HepG2 (cell line): Measurements from ENCODE around the gene RNH1. TPM values are rescaled to one million over a fixed set of nuclear protein-coding genes. Genes with fewer than 3 reads are reported as not detected.
A peak's percentile ranks its signal among the peaks of the same experiment; 100 is the strongest.

Experiments used
- ARHGAP35 ChIP-seq: sonication (generic); formaldehyde crosslinking; IDR thresholded peaks from 2 replicates; pipeline ENCODE4 v1.9.0; 2022; ENCODE audit warnings: mild to moderate bottlenecking, inconsistent platforms, moderate library complexity, missing genetic modification reagents, borderline replicate concordance
- ARNT ChIP-seq: fragments of 450-650 bp; IDR thresholded peaks from 2 replicates; pipeline ENCODE4 v1.6.1; 2017
- FOSL1 ChIP-seq: sonication (generic); formaldehyde crosslinking; IDR thresholded peaks from 2 replicates; pipeline ENCODE4 v1.9.0; 2021; ENCODE audit warnings: missing genetic modification reagents, borderline replicate concordance
- GMEB2 ChIP-seq: IDR thresholded peaks from 2 replicates; pipeline ENCODE4 v1.6.1; 2016; ENCODE audit warnings: missing biosample characterization, missing genetic modification reagents, low read depth
- HNF4A ChIP-seq: sonication (generic); formaldehyde crosslinking; IDR thresholded peaks from 2 replicates; pipeline ENCODE4 v1.4.0; 2020; ENCODE audit warnings: missing genetic modification reagents
- HOXA9 ChIP-seq: sonication (generic); formaldehyde crosslinking; IDR thresholded peaks from 2 replicates; pipeline ENCODE4 v1.8.1; 2022; ENCODE audit warnings: missing genetic modification reagents, mild to moderate bottlenecking, moderate library complexity, borderline replicate concordance
- KAT7 ChIP-seq: IDR thresholded peaks from 2 replicates; pipeline ENCODE4 v1.6.1; 2018; ENCODE audit warnings: borderline replicate concordance, missing compliant biosample characterization
- KDM3A ChIP-seq: IDR thresholded peaks from 2 replicates; pipeline ENCODE4 v1.6.1; 2018; ENCODE audit warnings: low read depth, missing compliant biosample characterization
- NFATC3 ChIP-seq: sonication (generic); formaldehyde crosslinking; IDR thresholded peaks from 2 replicates; pipeline ENCODE4 v1.5.1; 2020; ENCODE audit warnings: mild to moderate bottlenecking, missing genetic modification reagents
- PITX1 ChIP-seq: sonication (generic); formaldehyde crosslinking; IDR thresholded peaks from 2 replicates; pipeline ENCODE4 v1.5.1; 2020; ENCODE audit warnings: mild to moderate bottlenecking, missing genetic modification reagents
- POGZ ChIP-seq: sonication (generic); formaldehyde crosslinking; IDR thresholded peaks from 2 replicates; pipeline ENCODE4 v1.4.0; 2020; ENCODE audit warnings: mild to moderate bottlenecking, missing genetic modification reagents
- POLR2G ChIP-seq: fragments of 200-400 bp; formaldehyde crosslinking; IDR thresholded peaks from 2 replicates; pipeline ENCODE4 v1.6.1; 2018; ENCODE audit warnings: mild to moderate bottlenecking, low read depth, low read length, moderate library complexity
- RFX1 ChIP-seq: fragments of 450-650 bp; IDR thresholded peaks from 2 replicates; pipeline ENCODE4 v1.6.1; 2017
- SRSF9 ChIP-seq: fragments of 200-400 bp; formaldehyde crosslinking; IDR thresholded peaks from 2 replicates; pipeline ENCODE4 v1.6.1; 2018; ENCODE audit warnings: borderline replicate concordance, mild to moderate bottlenecking, low read depth, low read length; ENCODE audit not compliant: insufficient read depth, poor library complexity, severe bottlenecking
- TFAP4 ChIP-seq: sonication (generic); IDR thresholded peaks from 2 replicates; pipeline ENCODE4 v1.6.1; 2016; ENCODE audit warnings: low read depth, borderline replicate concordance
- ZFP36L2 ChIP-seq: sonication (generic); formaldehyde crosslinking; IDR thresholded peaks from 2 replicates; pipeline ENCODE4 v1.4.0; 2020; ENCODE audit warnings: missing genetic modification reagents
- ZFX ChIP-seq: sonication (generic); formaldehyde crosslinking; IDR thresholded peaks from 2 replicates; pipeline ENCODE4 v1.4.0; 2020; ENCODE audit warnings: mild to moderate bottlenecking, low read depth, missing genetic modification reagents, moderate library complexity
- ZGPAT ChIP-seq: IDR thresholded peaks from 2 replicates; pipeline ENCODE4 v1.6.1; 2016; ENCODE audit warnings: mild to moderate bottlenecking
- ZMAT3 ChIP-seq: sonication (generic); formaldehyde crosslinking; conservative IDR thresholded peaks from 2 replicates; pipeline ENCODE4 v1.7.0; 2021; ENCODE audit warnings: missing genetic modification reagents
- ZNF275 ChIP-seq: sonication (generic); formaldehyde crosslinking; IDR thresholded peaks from 2 replicates; pipeline ENCODE4 v1.8.0; 2022; ENCODE audit warnings: missing genetic modification reagents, mild to moderate bottlenecking, inconsistent platforms, borderline replicate concordance
- ZNF350 ChIP-seq: sonication (generic); formaldehyde crosslinking; IDR thresholded peaks from 2 replicates; pipeline ENCODE4 v1.4.0; 2020; ENCODE audit warnings: mild to moderate bottlenecking, low read depth, missing genetic modification reagents, borderline replicate concordance
- ZNF563 ChIP-seq: sonication (generic); formaldehyde crosslinking; IDR thresholded peaks from 2 replicates; pipeline ENCODE4 v1.8.0; 2022; ENCODE audit warnings: mild to moderate bottlenecking, moderate library complexity, missing genetic modification reagents
- ZNF652 ChIP-seq: IDR thresholded peaks from 2 replicates; pipeline ENCODE4 v1.6.1; 2016; ENCODE audit warnings: low read depth, borderline replicate concordance
- ZNF777 ChIP-seq: sonication (generic); formaldehyde crosslinking; IDR thresholded peaks from 2 replicates; pipeline ENCODE4 v1.4.0; 2020; ENCODE audit warnings: missing genetic modification reagents
- ZSCAN9 ChIP-seq: IDR thresholded peaks from 2 replicates; pipeline ENCODE4 v1.6.1; 2016; ENCODE audit warnings: borderline replicate concordance
- polyA plus RNA-seq, 8 experiments: library from polyadenylated mRNA; depleted of rRNA in 3 of 8; stranded (reverse) in 7 of 8; unstranded in 1 of 8; fragments of >200 nt; fragmentation: Illumina TruSeq in 4 of 8; extraction: Trizol in 4 of 8; gene quantifications; 2 replicates each; pipeline versions ENCODE4 v1.2.1 to v1.2.3, GENCODE V29; 2011 to 2016; ENCODE audit warnings: low read depth in 4 of 8, missing spikeins in 1 of 8, mixed read lengths in 1 of 8; ENCODE audit not compliant: insufficient read depth in 1 of 8
- total RNA-seq, 5 experiments: library from RNA; depleted of rRNA; stranded (reverse); fragments of >200 nt; fragmentation: Illumina TruSeq; extraction: Trizol; gene quantifications; 2 replicates each; pipeline ENCODE4 v1.2.3, GENCODE V29; 2016; ENCODE audit warnings: low read depth in 1 of 5

RNH1 gene
- total and polyA plus RNA-seq, 2 of the 13 experiments (the other 11 are each of a cell fraction or from before 2014, with no cell fraction given): 36.0 to 74.1 TPM

GRCh38 chr11:449889-450808 lies 56.9 kb downstream of the RNH1 start, which contains the start of gene PTDSS2 (continued):
- 0 out of 2 replicates have a peak, but pooled peaks have one; percentile 36 for TF ChIP-seq ZNF350
- TF ChIP-seq ZGPAT (CRISPR knock-in tag): peak; percentile 86
- peak; percentile 94 for TF ChIP-seq GMEB2 (CRISPR knock-in tag)
- peak; percentile 96 for TF ChIP-seq ZFX (CRISPR knock-in tag)
- TF ChIP-seq POGZ: peak; percentile 67
- TF ChIP-seq RFX1: peak; percentile 77
- TF ChIP-seq KAT7 (CRISPR knock-in tag): no peak; the same call in 1 of the 2 replicates
- no peak for TF ChIP-seq SRSF9
- TF ChIP-seq ZFP36L2 (CRISPR knock-in tag): no peak
- peak; percentile 73; the same call in 1 of the 2 replicates for TF ChIP-seq ZNF275 (CRISPR knock-in tag)
- TF ChIP-seq PITX1 (CRISPR knock-in tag): peak; percentile 68; the same call in 1 of the 2 replicates
- no peak for TF ChIP-seq ARNT
- TF ChIP-seq POLR2G: peak; percentile 76
- TF ChIP-seq KDM3A: 0 out of 2 replicates have a peak, but pooled peaks have one; percentile 27
- TF ChIP-seq ZNF563 (CRISPR knock-in tag): peak; percentile 75
- peak; percentile 77; the same call in 1 of the 2 replicates for TF ChIP-seq ARHGAP35
- TF ChIP-seq ZMAT3 (CRISPR knock-in tag): no peak
- TF ChIP-seq ZNF777 (CRISPR knock-in tag): peak; percentile 78
- peak; percentile 100 for TF ChIP-seq ZNF652
- 0 out of 2 replicates have a peak, but pooled peaks have one; percentile 59 for TF ChIP-seq NFATC3 (CRISPR knock-in tag)
- TF ChIP-seq HNF4A: peak; percentile 19; the same call in 1 of the 2 replicates
- peak; percentile 23; the same call in 1 of the 2 replicates for TF ChIP-seq TFAP4
- peak; percentile 68; the same call in 1 of the 2 replicates for TF ChIP-seq HOXA9 (CRISPR knock-in tag)
- TF ChIP-seq FOSL1 (CRISPR knock-in tag): 0 out of 2 replicates have a peak, but pooled peaks have one; percentile 4
- TF ChIP-seq ZSCAN9 (CRISPR knock-in tag): peak; percentile 88; the same call in 1 of the 2 replicates
